ENCODE data around the gene TLNRD1.

DNA sequence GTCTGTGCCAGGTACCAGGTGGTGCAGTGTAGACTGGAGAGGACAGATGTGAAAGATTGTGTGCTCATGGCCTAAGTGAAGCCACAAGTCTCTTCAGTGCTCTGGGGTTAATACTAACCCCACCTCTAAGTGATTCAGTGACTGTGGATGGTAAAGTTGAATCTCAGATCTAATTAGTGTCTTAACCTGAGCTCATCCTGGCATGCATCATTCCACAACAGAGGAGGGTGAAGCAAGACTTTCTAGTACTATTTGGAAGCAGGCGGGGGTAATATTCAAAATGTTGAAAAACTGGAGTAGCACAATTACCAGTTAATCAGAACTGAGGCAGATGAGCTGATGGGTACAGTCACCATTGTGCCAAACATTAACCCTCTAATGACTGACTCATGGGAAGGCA is 8.3 kb upstream of the TLNRD1 start:
- TF ChIP-seq, protein P1, sequence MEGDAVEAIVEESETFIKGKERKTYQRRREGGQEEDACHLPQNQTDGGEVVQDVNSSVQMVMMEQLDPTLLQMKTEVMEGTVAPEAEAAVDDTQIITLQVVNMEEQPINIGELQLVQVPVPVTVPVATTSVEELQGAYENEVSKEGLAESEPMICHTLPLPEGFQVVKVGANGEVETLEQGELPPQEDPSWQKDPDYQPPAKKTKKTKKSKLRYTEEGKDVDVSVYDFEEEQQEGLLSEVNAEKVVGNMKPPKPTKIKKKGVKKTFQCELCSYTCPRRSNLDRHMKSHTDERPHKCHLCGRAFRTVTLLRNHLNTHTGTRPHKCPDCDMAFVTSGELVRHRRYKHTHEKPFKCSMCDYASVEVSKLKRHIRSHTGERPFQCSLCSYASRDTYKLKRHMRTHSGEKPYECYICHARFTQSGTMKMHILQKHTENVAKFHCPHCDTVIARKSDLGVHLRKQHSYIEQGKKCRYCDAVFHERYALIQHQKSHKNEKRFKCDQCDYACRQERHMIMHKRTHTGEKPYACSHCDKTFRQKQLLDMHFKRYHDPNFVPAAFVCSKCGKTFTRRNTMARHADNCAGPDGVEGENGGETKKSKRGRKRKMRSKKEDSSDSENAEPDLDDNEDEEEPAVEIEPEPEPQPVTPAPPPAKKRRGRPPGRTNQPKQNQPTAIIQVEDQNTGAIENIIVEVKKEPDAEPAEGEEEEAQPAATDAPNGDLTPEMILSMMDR (IDR thresholded peaks at IDR 0.05; ENCODE audit: low read length), result no peak
- no peak for TF ChIP-seq EZH2 (IDR thresholded peaks at IDR 0.05; ENCODE audit: borderline replicate concordance, low read length)

Data from OCI-LY1 (cell line).